GM23338 (cell line): Measurements from ENCODE around the gene ENTHD1. TPM values are rescaled to one million over a fixed set of nuclear protein-coding genes. Genes with fewer than 3 reads are reported as not detected.

Source experiments
- polyA plus RNA-seq: library from polyadenylated mRNA; unstranded; fragments of >200 nt; fragmentation: Nextera tagmentation; extraction: Ambion mirVana; gene quantifications from 2 replicates; pipeline ENCODE4 v1.2.1, GENCODE V29; 2016
- small RNA-seq: library from RNA; depleted of rRNA; stranded (forward); fragments of <200 nt; gene quantifications from one replicate; pipeline ENCODE3, GENCODE V24; 2014; ENCODE audit warnings: low replicate concordance
- total RNA-seq: library from RNA; depleted of rRNA; stranded (reverse); fragments of >200 nt; shearing (Covaris generic); gene quantifications from 2 replicates; pipeline ENCODE4 v1.2.3, GENCODE V29; 2014; rRNA removed

ENTHD1 gene
- total and polyA plus RNA-seq, 2 experiments from 2014 or later: not detected

Small RNA genes lying within 50 kb of the gene (small RNA-seq; reads per million reads assigned to genes)
- not detected for gene RN7SKP210

Other genes starting within 250 kb of the ENTHD1 start
- gene GRAP2, start 7.3 kb upstream of the ENTHD1 start, total RNA-seq: 0.42 TPM in 1 of 2 replicates, not detected in the other
- gene GRAP2, start 7.3 kb upstream of the ENTHD1 start, polyA plus RNA-seq: not detected in 2 replicates
- gene TMA7B, start 66.6 kb upstream of the ENTHD1 start, total RNA-seq: not detected in 2 replicates
- gene TMA7B, start 66.6 kb upstream of the ENTHD1 start, polyA plus RNA-seq: not detected in 2 replicates
- gene FAM83F, start 101.2 kb upstream of the ENTHD1 start, total RNA-seq: 13.5 and 15.9 TPM in 2 replicates
- gene FAM83F, start 101.2 kb upstream of the ENTHD1 start, polyA plus RNA-seq: 3.5 and 3.7 TPM in 2 replicates